Dendritic cell treated with granulocyte-macrophage colony-stimulating factor and Interleukin-4, amounts not matched to agents 40 ng/mL and 50 ng/mL, for 4 days (primary cell): ENCODE measurements around the gene IL1A.

Experiments used
- H3K27ac Mint-ChIP-seq: one replicate; pipeline ENCODE4 v1.8.0; 2022; ENCODE audit warnings: mild to moderate bottlenecking, mixed read lengths
- H3K27me3 Mint-ChIP-seq: one replicate; pipeline ENCODE4 v1.8.0; 2022; ENCODE audit warnings: mild to moderate bottlenecking, mixed read lengths
- H3K36me3 Mint-ChIP-seq: one replicate; pipeline ENCODE4 v1.8.0; 2022; ENCODE audit warnings: low read depth, mixed read lengths
- H3K4me1 Mint-ChIP-seq: one replicate; pipeline ENCODE4 v1.8.0; 2022; ENCODE audit warnings: low read depth, mixed read lengths
- H3K4me3 Mint-ChIP-seq: one replicate; pipeline ENCODE4 v1.8.0; 2022; ENCODE audit warnings: mild to moderate bottlenecking, moderate library complexity, mixed read lengths
- H3K9me3 Mint-ChIP-seq: one replicate; pipeline ENCODE4 v1.8.0; 2022; ENCODE audit warnings: mixed read lengths
- intact Hi-C: fragments of 100-400 bp; cut with micrococcal nuclease; formaldehyde crosslinking; loops from one replicate; pipeline ENCODE4 v1.15.0; 2022

Gene IL1A

GRCh38 chr2:112792419-112792818, 8.1 kb upstream of the IL1A start:
- H3K27ac Mint-ChIP-seq = no peak overlapping the region
- H3K36me3 Mint-ChIP-seq = peaks cover 6% of the 10 kb centered on the region
- H3K9me3 Mint-ChIP-seq = peaks cover 14% of the 10 kb centered on the region
- no peaks in the 10 kb centered on the region for H3K27me3 Mint-ChIP-seq
- peaks cover 61% of the 10 kb centered on the region for H3K4me1 Mint-ChIP-seq
- intact Hi-C loops = no loop called here
- H3K4me3 Mint-ChIP-seq = no peak overlapping the region

GRCh38 chr2:112791693-112792230, 7.5 kb upstream of the IL1A start:
- no peak overlapping the region for H3K4me3 Mint-ChIP-seq
- peaks cover 14% of the 10 kb centered on the region for H3K9me3 Mint-ChIP-seq
- peaks cover 59% of the 10 kb centered on the region for H3K4me1 Mint-ChIP-seq
- H3K27ac Mint-ChIP-seq = no peak overlapping the region
- intact Hi-C loops = no loop called here
- no peaks in the 10 kb centered on the region for H3K27me3 Mint-ChIP-seq
- peaks cover 6% of the 10 kb centered on the region for H3K36me3 Mint-ChIP-seq

- H3K9me3 Mint-ChIP-seq = peaks cover 14% of the 10 kb centered on the region
- H3K27me3 Mint-ChIP-seq = no peaks in the 10 kb centered on the region
- H3K4me1 Mint-ChIP-seq = peaks cover 58% of the 10 kb centered on the region
- intact Hi-C loops = no loop called here
- H3K4me3 Mint-ChIP-seq = no peak overlapping the region
- H3K27ac Mint-ChIP-seq = no peak overlapping the region
- H3K36me3 Mint-ChIP-seq = peaks cover 6% of the 10 kb centered on the region
These were observed 6.7 kb upstream of the IL1A start for GRCh38 chr2:112791019-112791418.

GRCh38 chr2:112790305-112790704, 6.0 kb upstream of the IL1A start:
- intact Hi-C loops = no loop called here
- peaks cover 14% of the 10 kb centered on the region for H3K9me3 Mint-ChIP-seq
- H3K36me3 Mint-ChIP-seq = peaks cover 6% of the 10 kb centered on the region
- H3K27ac Mint-ChIP-seq = no peak overlapping the region
- H3K4me3 Mint-ChIP-seq = no peak overlapping the region
- H3K27me3 Mint-ChIP-seq = no peaks in the 10 kb centered on the region
- H3K4me1 Mint-ChIP-seq = peaks cover 54% of the 10 kb centered on the region

- no peak overlapping the region for H3K4me3 Mint-ChIP-seq
- H3K27me3 Mint-ChIP-seq = no peaks in the 10 kb centered on the region
- peaks cover 6% of the 10 kb centered on the region for H3K36me3 Mint-ChIP-seq
- intact Hi-C loops = no loop called here
- peaks cover 58% of the 10 kb centered on the region for H3K4me1 Mint-ChIP-seq
- no peak overlapping the region for H3K27ac Mint-ChIP-seq
- H3K9me3 Mint-ChIP-seq = peaks cover 14% of the 10 kb centered on the region
These were observed 4.9 kb upstream of the IL1A start for GRCh38 chr2:112789186-112789585.

GRCh38 chr2:112788653-112789052, 4.4 kb upstream of the IL1A start:
- Mint-ChIP-seq H3K4me1 (peaks cover 58% of the 10 kb centered on the region), H3K9me3 (peaks cover 11% of the 10 kb centered on the region), H3K36me3 (peaks cover 6% of the 10 kb centered on the region), H3K27ac (peak overlapping the region; percentile 53), H3K4me3 (no peak overlapping the region), H3K27me3 (no peaks in the 10 kb centered on the region)
- intact Hi-C loops = no loop called here

GRCh38 chr2:112787729-112788393, 3.6 kb upstream of the IL1A start:
- Mint-ChIP-seq H3K4me3 (no peak overlapping the region), H3K4me1 (peaks cover 57% of the 10 kb centered on the region), H3K9me3 (peaks cover 3% of the 10 kb centered on the region), H3K27ac (peak overlapping the region; percentile 53), H3K36me3 (no peaks in the 10 kb centered on the region), H3K27me3 (no peaks in the 10 kb centered on the region)
- intact Hi-C loops = no loop called here

GRCh38 chr2:112787294-112787693, 3.0 kb upstream of the IL1A start:
- intact Hi-C loops = no loop called here
- H3K27me3 Mint-ChIP-seq = no peaks in the 10 kb centered on the region
- H3K36me3 Mint-ChIP-seq = no peaks in the 10 kb centered on the region
- H3K4me3 Mint-ChIP-seq = no peak overlapping the region
- H3K27ac Mint-ChIP-seq = no peak overlapping the region
- H3K9me3 Mint-ChIP-seq = no peaks in the 10 kb centered on the region
- H3K4me1 Mint-ChIP-seq = peaks cover 57% of the 10 kb centered on the region

- Mint-ChIP-seq H3K4me3 (no peak overlapping the region), H3K36me3 (no peaks in the 10 kb centered on the region), H3K27me3 (no peaks in the 10 kb centered on the region), H3K27ac (peak overlapping the region; percentile 73), H3K9me3 (no peaks in the 10 kb centered on the region), H3K4me1 (peaks cover 56% of the 10 kb centered on the region)
- intact Hi-C loops = loop anchor here (5.0 kb wide), 1 partner anchor 54 kb away; the partner anchor contains the start of gene IL1B
These were observed 1.0 kb downstream of the IL1A start for GRCh38 chr2:112783187-112783714.

GRCh38 chr2:112782234-112782799, 2.0 kb downstream of the IL1A start:
- intact Hi-C loops = loop anchor here (5.0 kb wide), 1 partner anchor 55 kb away; the partner anchor contains the start of gene IL1B
- H3K36me3 Mint-ChIP-seq = peaks cover 6% of the 10 kb centered on the region
- no peaks in the 10 kb centered on the region for H3K27me3 Mint-ChIP-seq
- no peak overlapping the region for H3K4me3 Mint-ChIP-seq
- no peaks in the 10 kb centered on the region for H3K9me3 Mint-ChIP-seq
- peaks cover 56% of the 10 kb centered on the region for H3K4me1 Mint-ChIP-seq
- peak overlapping the region; percentile 2 for H3K27ac Mint-ChIP-seq

GRCh38 chr2:112779598-112779997, 4.7 kb downstream of the IL1A start:
- H3K27me3 Mint-ChIP-seq = peaks cover 2% of the 10 kb centered on the region
- no peak overlapping the region for H3K4me3 Mint-ChIP-seq
- H3K4me1 Mint-ChIP-seq = peaks cover 59% of the 10 kb centered on the region
- no peak overlapping the region for H3K27ac Mint-ChIP-seq
- intact Hi-C loops = no loop called here
- peaks cover 13% of the 10 kb centered on the region for H3K36me3 Mint-ChIP-seq
- no peaks in the 10 kb centered on the region for H3K9me3 Mint-ChIP-seq

- no peak overlapping the region for H3K27ac Mint-ChIP-seq
- H3K4me3 Mint-ChIP-seq = no peak overlapping the region
- H3K4me1 Mint-ChIP-seq = peaks cover 48% of the 10 kb centered on the region
- no peaks in the 10 kb centered on the region for H3K9me3 Mint-ChIP-seq
- intact Hi-C loops = no loop called here
- peaks cover 13% of the 10 kb centered on the region for H3K36me3 Mint-ChIP-seq
- peaks cover 2% of the 10 kb centered on the region for H3K27me3 Mint-ChIP-seq
These were observed 7.3 kb downstream of the IL1A start for GRCh38 chr2:112777036-112777435.

GRCh38 chr2:112776113-112776512, 8.2 kb downstream of the IL1A start:
- Mint-ChIP-seq H3K9me3 (no peaks in the 10 kb centered on the region), H3K4me3 (no peak overlapping the region), H3K4me1 (peaks cover 43% of the 10 kb centered on the region), H3K36me3 (peaks cover 13% of the 10 kb centered on the region), H3K27ac (no peak overlapping the region), H3K27me3 (peaks cover 2% of the 10 kb centered on the region)
- intact Hi-C loops = no loop called here

GRCh38 chr2:112774536-112775285, 9.6 kb downstream of the IL1A start:
- Mint-ChIP-seq H3K36me3 (peaks cover 13% of the 10 kb centered on the region), H3K27me3 (peaks cover 2% of the 10 kb centered on the region), H3K27ac (no peak overlapping the region), H3K4me1 (peaks cover 43% of the 10 kb centered on the region), H3K9me3 (no peaks in the 10 kb centered on the region), H3K4me3 (no peak overlapping the region)
- intact Hi-C loops = no loop called here
